Lower leg skin (tissue), 3 donors: ENCODE data around the gene KRT83.

Experiments used
- POLR2A ChIP-seq, 2 donors: fragments of 450-650 bp; IDR thresholded peaks; one replicate each; pipeline ENCODE4 v1.6.1; 2016 to 2017; ENCODE audit warnings: antibody characterized with exemption in 2 of 2, mild to moderate bottlenecking in 1 of 2, moderate library complexity in 1 of 2
- TF ChIP-seq, protein P1 (sequence below), 3 donors: fragments of 450-650 bp; IDR thresholded peaks; one replicate each; pipeline ENCODE4 v1.5.1; 2016; ENCODE audit warnings: antibody characterized with exemption in 3 of 3, mild to moderate bottlenecking in 3 of 3, moderate library complexity in 2 of 3

DNA sequence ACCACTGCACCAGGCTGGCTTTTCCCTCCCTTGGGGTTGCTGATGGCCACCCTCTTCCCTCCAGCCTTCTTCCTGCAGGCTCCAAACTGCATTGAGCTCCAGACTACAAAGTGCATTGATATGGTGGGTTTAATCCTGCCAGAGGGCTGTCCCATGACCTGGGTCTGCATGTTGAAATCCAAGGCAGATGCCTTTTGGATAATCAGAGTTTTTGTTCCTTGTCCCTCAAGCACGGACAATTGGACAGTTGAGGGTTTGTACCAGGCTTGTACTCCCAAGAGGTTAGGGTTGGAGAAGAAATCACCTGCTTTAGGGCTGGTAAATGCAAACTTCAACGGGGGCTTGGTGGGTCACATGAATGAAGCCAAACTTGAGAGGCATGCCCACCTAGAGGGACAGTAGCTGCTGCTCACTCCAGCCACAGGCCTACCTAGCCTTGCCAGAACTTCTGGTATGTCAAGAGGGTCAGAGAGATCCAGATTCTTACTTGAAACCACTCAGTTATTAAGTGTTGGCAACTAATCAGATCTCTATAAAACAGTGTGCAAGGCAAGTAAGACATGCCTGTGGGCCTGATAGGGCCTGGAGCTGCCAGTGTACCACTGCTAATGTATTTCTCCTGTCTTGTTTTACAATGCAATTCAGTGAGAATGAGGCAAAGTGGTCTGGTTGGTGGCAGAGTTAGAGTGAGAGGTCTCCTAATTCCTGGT is 21.7 kb upstream of the KRT83 start:
- TF ChIP-seq, protein P1, sequence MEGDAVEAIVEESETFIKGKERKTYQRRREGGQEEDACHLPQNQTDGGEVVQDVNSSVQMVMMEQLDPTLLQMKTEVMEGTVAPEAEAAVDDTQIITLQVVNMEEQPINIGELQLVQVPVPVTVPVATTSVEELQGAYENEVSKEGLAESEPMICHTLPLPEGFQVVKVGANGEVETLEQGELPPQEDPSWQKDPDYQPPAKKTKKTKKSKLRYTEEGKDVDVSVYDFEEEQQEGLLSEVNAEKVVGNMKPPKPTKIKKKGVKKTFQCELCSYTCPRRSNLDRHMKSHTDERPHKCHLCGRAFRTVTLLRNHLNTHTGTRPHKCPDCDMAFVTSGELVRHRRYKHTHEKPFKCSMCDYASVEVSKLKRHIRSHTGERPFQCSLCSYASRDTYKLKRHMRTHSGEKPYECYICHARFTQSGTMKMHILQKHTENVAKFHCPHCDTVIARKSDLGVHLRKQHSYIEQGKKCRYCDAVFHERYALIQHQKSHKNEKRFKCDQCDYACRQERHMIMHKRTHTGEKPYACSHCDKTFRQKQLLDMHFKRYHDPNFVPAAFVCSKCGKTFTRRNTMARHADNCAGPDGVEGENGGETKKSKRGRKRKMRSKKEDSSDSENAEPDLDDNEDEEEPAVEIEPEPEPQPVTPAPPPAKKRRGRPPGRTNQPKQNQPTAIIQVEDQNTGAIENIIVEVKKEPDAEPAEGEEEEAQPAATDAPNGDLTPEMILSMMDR (IDR thresholded peaks at IDR 0.05): no peak
- no peak for TF ChIP-seq POLR2A (IDR thresholded peaks at IDR 0.05)
